ENCODE data around the gene ACBD4.

DNA sequence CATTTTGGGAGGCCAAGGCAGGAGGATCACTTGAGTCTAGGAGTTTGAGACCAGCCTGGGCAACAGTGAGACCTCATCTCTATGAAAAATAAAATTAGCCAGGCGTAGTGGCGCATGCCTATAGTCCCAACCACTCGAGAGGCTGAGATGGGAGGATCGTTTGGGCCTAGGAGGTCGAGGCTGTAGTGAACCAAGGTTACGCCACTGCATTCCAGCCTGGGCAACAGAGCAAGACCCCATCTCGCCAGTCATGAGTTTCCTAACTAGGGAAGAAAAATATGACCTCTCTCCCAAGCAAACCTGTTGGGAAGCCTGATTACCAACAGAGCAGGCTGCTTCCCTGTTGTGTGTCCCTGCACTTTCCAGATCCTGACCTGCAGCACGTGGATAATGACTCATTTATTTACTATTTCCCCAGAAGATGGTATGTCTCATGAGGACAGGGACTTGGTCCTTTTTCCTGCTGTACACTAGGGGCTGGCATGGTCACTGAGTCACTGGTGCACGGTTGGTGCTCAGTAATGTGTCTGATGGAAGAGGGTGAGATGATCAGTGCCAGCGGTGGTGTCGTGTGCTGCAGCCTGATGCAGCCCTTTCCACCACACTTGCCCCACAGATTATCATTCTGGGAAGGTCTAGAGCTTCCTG lies 43.6 kb upstream of the ACBD4 start:
- TF ChIP-seq, protein P1, sequence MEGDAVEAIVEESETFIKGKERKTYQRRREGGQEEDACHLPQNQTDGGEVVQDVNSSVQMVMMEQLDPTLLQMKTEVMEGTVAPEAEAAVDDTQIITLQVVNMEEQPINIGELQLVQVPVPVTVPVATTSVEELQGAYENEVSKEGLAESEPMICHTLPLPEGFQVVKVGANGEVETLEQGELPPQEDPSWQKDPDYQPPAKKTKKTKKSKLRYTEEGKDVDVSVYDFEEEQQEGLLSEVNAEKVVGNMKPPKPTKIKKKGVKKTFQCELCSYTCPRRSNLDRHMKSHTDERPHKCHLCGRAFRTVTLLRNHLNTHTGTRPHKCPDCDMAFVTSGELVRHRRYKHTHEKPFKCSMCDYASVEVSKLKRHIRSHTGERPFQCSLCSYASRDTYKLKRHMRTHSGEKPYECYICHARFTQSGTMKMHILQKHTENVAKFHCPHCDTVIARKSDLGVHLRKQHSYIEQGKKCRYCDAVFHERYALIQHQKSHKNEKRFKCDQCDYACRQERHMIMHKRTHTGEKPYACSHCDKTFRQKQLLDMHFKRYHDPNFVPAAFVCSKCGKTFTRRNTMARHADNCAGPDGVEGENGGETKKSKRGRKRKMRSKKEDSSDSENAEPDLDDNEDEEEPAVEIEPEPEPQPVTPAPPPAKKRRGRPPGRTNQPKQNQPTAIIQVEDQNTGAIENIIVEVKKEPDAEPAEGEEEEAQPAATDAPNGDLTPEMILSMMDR (IDR thresholded peaks at IDR 0.05), result no peak
- no peak for TF ChIP-seq POLR2A (IDR thresholded peaks at IDR 0.05)
- no peak for TF ChIP-seq EP300 (IDR thresholded peaks at IDR 0.05)

Measured in tibial nerve (tissue), 4 donors.